SU-DHL-6 (cell line): ENCODE data around the gene SKI.

Experiments used
- EZH2phosphoT487 ChIP-seq: fragments of 200-600 bp; sonication (generic), shearing (Covaris generic); conservative IDR thresholded peaks from 2 replicates; pipeline ENCODE4 v1.6.1; 2018; ENCODE audit warnings: mild to moderate bottlenecking, antibody characterized with exemption, low read length, moderate library complexity, mixed read lengths
- TF ChIP-seq, protein P1 (sequence below): fragments of 200-600 bp; sonication (generic); IDR thresholded peaks from one replicate; pipeline ENCODE4 v1.5.1; 2017; ENCODE audit warnings: antibody characterized with exemption, mild to moderate bottlenecking, low read length, moderate library complexity; ENCODE audit not compliant: insufficient read depth, poor library complexity, severe bottlenecking

DNA sequence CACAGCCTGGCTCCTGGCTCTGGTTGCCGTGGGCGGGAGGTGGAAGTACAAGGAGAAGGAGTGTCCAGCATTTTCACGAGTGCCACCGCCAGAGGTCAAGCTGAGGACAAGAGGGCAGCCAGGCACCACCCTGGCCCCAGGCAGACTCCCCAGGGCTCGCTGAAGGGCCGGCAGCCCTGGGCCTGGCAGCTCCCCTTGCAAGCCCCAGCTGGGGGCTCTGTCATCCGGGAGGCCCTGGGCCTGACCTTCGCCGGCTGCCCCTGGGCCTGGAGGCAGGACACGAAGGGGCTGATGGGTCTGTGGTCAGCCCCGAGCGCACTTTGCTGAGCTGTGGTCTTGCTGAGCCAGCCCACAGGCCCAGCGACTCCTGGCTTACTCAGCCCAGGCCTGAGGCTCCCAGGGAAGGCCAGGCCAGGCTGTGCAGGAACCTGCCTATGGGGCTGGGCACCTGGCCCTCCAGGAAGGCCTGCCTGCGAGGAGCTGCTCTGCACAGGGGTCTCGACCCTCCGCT is 88.4 kb downstream of the SKI start:
- TF ChIP-seq, protein P1, sequence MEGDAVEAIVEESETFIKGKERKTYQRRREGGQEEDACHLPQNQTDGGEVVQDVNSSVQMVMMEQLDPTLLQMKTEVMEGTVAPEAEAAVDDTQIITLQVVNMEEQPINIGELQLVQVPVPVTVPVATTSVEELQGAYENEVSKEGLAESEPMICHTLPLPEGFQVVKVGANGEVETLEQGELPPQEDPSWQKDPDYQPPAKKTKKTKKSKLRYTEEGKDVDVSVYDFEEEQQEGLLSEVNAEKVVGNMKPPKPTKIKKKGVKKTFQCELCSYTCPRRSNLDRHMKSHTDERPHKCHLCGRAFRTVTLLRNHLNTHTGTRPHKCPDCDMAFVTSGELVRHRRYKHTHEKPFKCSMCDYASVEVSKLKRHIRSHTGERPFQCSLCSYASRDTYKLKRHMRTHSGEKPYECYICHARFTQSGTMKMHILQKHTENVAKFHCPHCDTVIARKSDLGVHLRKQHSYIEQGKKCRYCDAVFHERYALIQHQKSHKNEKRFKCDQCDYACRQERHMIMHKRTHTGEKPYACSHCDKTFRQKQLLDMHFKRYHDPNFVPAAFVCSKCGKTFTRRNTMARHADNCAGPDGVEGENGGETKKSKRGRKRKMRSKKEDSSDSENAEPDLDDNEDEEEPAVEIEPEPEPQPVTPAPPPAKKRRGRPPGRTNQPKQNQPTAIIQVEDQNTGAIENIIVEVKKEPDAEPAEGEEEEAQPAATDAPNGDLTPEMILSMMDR = no peak
- no peak for TF ChIP-seq EZH2phosphoT487
